ENCODE results near the gene NOLC1. TPM values are rescaled to one million over a fixed set of nuclear protein-coding genes. Genes with fewer than 3 reads are reported as not detected.

Gene NOLC1
- total RNA-seq, 1 experiment from 2014 or later = 165 TPM

- no peaks in the 10 kb centered on the region for H3K27me3 Mint-ChIP-seq (ENCODE audit: low read depth)
- POLR2A ChIA-PET = interaction anchor here (2.3 kb wide), 1 partner anchor 31 kb away, joined by 9 read pairs; the partner anchor contains the start of gene NOLC1
- peak within 1 kb of the TSS; percentile 84 for H3K4me3 Mint-ChIP-seq
- no peaks in the 10 kb centered on the region for H3K9me3 Mint-ChIP-seq
- DNase-seq (ENCODE audit: low spot score) (peak; percentile 75), ATAC-seq (peak; percentile 9)
- H3K4me1 Mint-ChIP-seq = peaks cover 62% of the 10 kb centered on the region
- CTCF ChIA-PET = interaction anchor here (0.9 to 1.7 kb wide), 2 partner anchors 8 to 277 kb away, joined by 5 to 10 read pairs; partner anchors contain the start of gene KCNIP2
- no peaks in the 10 kb centered on the region for H3K36me3 Mint-ChIP-seq
- peak within 1 kb of the TSS; percentile 98 for H3K27ac Mint-ChIP-seq
- TF ChIP-seq NFATC4 (CRISPR knock-in tag; IDR thresholded peaks at IDR 0.05) (no peak), ATF2 (CRISPR knock-in tag; IDR thresholded peaks at IDR 0.05; ENCODE audit: borderline replicate concordance, low read depth) (no peak), ETV6 (CRISPR knock-in tag; IDR thresholded peaks at IDR 0.05) (no peak), HMGXB4 (CRISPR knock-in tag; IDR thresholded peaks at IDR 0.05) (no peak), MAX (CRISPR knock-in tag; IDR thresholded peaks at IDR 0.05) (peak; percentile 25; the same call in 1 of the 2 replicates), RORB (CRISPR knock-in tag; IDR thresholded peaks at IDR 0.05) (no peak), PRRX2 (CRISPR knock-in tag; IDR thresholded peaks at IDR 0.05) (no peak), SMAD4 (CRISPR knock-in tag; IDR thresholded peaks at IDR 0.05) (no peak), GRHL2 (CRISPR knock-in tag; IDR thresholded peaks at IDR 0.05; ENCODE audit: insufficient replicate concordance, severe bottlenecking) (no peak), ZBTB21 (CRISPR knock-in tag; IDR thresholded peaks at IDR 0.05; ENCODE audit: borderline replicate concordance) (peak; percentile 41; the same call in 1 of the 2 replicates), EMX1 (CRISPR knock-in tag; IDR thresholded peaks at IDR 0.05) (no peak), CBFB (CRISPR knock-in tag; IDR thresholded peaks at IDR 0.05; ENCODE audit: low read depth) (0 out of 2 replicates have a peak, but pooled peaks have one; percentile 16), FOXK1 (CRISPR knock-in tag; IDR thresholded peaks at IDR 0.05) (0 out of 2 replicates have a peak, but pooled peaks have one; percentile 14), SOX15 (CRISPR knock-in tag; IDR thresholded peaks at IDR 0.05) (no peak), ZNF232 (CRISPR knock-in tag; IDR thresholded peaks at IDR 0.05) (no peak), NR1H2 (CRISPR knock-in tag; IDR thresholded peaks at IDR 0.05) (no peak), ZNF138 (CRISPR knock-in tag; conservative IDR thresholded peaks at IDR 0.05) (0 out of 2 replicates have a peak, but pooled peaks have one; percentile 18), KAT7 (CRISPR knock-in tag; IDR thresholded peaks at IDR 0.05; ENCODE audit: borderline replicate concordance) (0 out of 2 replicates have a peak, but pooled peaks have one; percentile 18), GTF2I (CRISPR knock-in tag; conservative IDR thresholded peaks at IDR 0.05) (0 out of 2 replicates have a peak, but pooled peaks have one; percentile 5), PREB (CRISPR knock-in tag; IDR thresholded peaks at IDR 0.05; ENCODE audit: borderline replicate concordance) (no peak), ESRRA (CRISPR knock-in tag; IDR thresholded peaks at IDR 0.05; ENCODE audit: borderline replicate concordance) (no peak), ZNF281 (CRISPR knock-in tag; IDR thresholded peaks at IDR 0.05) (no peak), ATF6 (CRISPR knock-in tag; IDR thresholded peaks at IDR 0.05) (no peak), FOXP1 (CRISPR knock-in tag; IDR thresholded peaks at IDR 0.05; ENCODE audit: borderline replicate concordance) (peak; percentile 64; the same call in 1 of the 2 replicates), FOXP4 (CRISPR knock-in tag; IDR thresholded peaks at IDR 0.05) (peak; percentile 52)
These were observed 31.8 kb upstream of the NOLC1 start, which contains the start of gene LDB1 for GRCh38 chr10:102120142-102120990. Gene LDB1 (minus strand): TSS chr10:102120368. CDS start chr10:102120110, 258 bp downstream.
